GM10266 (cell line): ENCODE data around the gene ABAT.

ENCODE experiments used
- DNase-seq: peaks from one replicate; pipeline ENCODE4 v3.0.0; 2012; ENCODE audit errors: extremely low spot score
- CTCF ChIP-seq: IDR thresholded peaks from 2 replicates; pipeline ENCODE4 v1.5.1; 2012; ENCODE audit warnings: mild to moderate bottlenecking, low read depth; ENCODE audit not compliant: control insufficient read depth, insufficient read depth; ENCODE audit errors: missing control alignments

Gene ABAT

GRCh38 chr16:8795091-8795490 is 120.7 kb downstream of the ABAT start:
- DNase-seq = no peak

GRCh38 chr16:8795818-8796217 is 121.4 kb downstream of the ABAT start:
- no peak for DNase-seq
- no peak for TF ChIP-seq CTCF

More at GRCh38 chr16:8795091-8795490, 120.7 kb downstream of the ABAT start:
- TF ChIP-seq CTCF = peak; percentile 22

- TF ChIP-seq CTCF = no peak
- no peak for DNase-seq
Measured at GRCh38 chr16:8796469-8797363, 122.3 kb downstream of the ABAT start.

GRCh38 chr16:8797364-8798173 is 123.2 kb downstream of the ABAT start, which contains the start of the genes PMM2 and TMEM186:
Gene PMM2, plus strand, starts transcription at chr16:8797839. Its CDS starts 44 bp downstream, at chr16:8797883.
Gene TMEM186, minus strand, starts transcription at chr16:8797639. Its CDS starts 25 bp downstream, at chr16:8797614.
- peak; percentile 94 for DNase-seq
- no peak for TF ChIP-seq CTCF

- DNase-seq = no peak
- no peak for TF ChIP-seq CTCF
Measured at GRCh38 chr16:8798174-8798527, 123.7 kb downstream of the ABAT start.

- TF ChIP-seq CTCF = no peak
- DNase-seq = no peak
Measured at GRCh38 chr16:8798535-8799157, 124.2 kb downstream of the ABAT start.
